ENCODE data around the gene PSMA6.
A peak's percentile ranks its signal among the peaks of the same experiment; 100 is the strongest.

The PSMA6 gene

GRCh38 chr14:35338731-35339405 is 46.7 kb downstream of the PSMA6 start:
- no peak for DNase-seq (ENCODE audit: low read depth)
- no peak overlapping the region for H3K4me3 ChIP-seq (ENCODE audit: low read length)
- TF ChIP-seq, protein P1, sequence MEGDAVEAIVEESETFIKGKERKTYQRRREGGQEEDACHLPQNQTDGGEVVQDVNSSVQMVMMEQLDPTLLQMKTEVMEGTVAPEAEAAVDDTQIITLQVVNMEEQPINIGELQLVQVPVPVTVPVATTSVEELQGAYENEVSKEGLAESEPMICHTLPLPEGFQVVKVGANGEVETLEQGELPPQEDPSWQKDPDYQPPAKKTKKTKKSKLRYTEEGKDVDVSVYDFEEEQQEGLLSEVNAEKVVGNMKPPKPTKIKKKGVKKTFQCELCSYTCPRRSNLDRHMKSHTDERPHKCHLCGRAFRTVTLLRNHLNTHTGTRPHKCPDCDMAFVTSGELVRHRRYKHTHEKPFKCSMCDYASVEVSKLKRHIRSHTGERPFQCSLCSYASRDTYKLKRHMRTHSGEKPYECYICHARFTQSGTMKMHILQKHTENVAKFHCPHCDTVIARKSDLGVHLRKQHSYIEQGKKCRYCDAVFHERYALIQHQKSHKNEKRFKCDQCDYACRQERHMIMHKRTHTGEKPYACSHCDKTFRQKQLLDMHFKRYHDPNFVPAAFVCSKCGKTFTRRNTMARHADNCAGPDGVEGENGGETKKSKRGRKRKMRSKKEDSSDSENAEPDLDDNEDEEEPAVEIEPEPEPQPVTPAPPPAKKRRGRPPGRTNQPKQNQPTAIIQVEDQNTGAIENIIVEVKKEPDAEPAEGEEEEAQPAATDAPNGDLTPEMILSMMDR (conservative IDR thresholded peaks at IDR 0.05; ENCODE audit: low read length), result no peak

DNA sequence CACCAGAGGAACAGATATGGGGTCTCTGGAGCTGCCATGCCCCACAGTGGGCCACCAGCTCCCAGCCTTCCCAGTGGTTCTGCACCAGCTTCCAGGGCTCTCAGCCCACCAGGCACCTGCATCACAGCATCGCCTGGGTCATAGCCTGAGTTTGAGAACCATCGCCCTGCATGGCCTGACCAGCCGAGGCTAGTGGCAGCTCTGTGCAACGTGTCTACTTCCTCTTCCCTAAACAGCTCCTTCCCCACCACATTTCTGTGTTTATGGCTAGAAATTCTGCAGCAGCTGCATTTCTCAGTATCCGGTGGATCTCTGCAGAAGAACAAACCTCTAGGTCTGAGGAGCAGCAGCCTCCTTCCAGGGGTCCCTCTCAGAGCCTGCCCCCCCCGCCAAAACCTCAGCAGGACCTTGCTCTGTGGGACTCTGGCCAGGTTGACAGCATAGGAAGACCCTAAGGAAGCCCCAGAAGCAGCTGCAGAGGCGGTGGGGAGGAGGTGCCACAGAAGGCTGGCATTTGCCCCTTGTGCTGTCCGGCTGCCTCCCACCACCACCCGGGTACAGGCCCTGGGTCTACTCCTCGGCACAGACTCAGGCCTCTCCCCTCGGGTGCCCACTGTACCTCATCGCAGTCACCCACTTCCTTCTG is 47.7 kb downstream of the PSMA6 start:
- TF ChIP-seq, protein P1 (conservative IDR thresholded peaks at IDR 0.05; ENCODE audit: low read length), result no peak
- DNase-seq (ENCODE audit: low read depth), result no peak

DNA sequence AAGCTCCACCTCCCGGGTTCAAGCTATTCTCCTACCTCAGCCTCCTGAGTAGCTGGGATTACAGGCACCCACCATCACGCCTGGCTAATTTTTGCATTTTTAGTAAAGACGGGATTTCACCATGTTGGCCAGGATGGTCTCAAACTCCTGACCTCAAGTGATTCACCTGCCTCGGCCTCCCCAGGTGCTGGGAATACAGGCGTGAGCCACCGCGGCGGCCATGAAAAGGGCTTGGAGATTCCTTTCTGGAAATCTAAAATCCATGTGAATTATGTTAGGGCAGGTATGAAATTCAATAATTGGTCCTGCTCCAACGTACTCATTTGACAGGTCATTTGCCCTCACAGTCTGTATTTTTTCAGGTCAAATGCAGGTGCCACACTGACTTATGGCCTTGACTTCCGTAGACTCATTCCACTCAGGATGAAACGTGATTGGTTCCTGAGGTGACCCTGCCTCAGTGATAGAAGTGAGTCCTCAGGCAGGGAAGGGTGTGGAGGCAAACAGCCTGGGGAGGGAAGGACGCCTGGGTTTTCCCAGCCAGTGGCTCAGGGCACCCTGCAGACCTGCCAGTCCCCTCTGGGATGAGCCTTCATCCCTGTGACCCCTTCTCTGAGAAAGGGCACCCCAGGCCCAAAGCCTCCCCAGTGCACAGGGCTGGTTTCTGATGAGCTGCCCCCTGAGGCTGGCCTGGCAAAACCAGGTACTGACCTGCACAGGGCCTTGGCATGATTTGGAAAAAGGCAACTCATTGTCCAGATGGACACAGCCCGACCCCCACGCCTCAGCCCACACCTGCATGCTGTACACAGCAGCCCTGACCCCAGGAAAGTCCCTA is 48.7 kb downstream of the PSMA6 start:
- TF ChIP-seq, protein P1 (conservative IDR thresholded peaks at IDR 0.05; ENCODE audit: low read length), result no peak
- H3K4me3 ChIP-seq (ENCODE audit: low read length), result no peak overlapping the region

More for the DNA sequence above, 47.7 kb downstream of the PSMA6 start:
- no peak overlapping the region for H3K4me3 ChIP-seq (ENCODE audit: low read length)

GRCh38 chr14:35341454-35341750 is 49.2 kb downstream of the PSMA6 start:
- TF ChIP-seq, protein P1 (conservative IDR thresholded peaks at IDR 0.05; ENCODE audit: low read length), result no peak
- H3K4me3 ChIP-seq (ENCODE audit: low read length), result no peak overlapping the region
- DNase-seq (ENCODE audit: low read depth), result no peak

More for the DNA sequence above, 48.7 kb downstream of the PSMA6 start:
- DNase-seq (ENCODE audit: low read depth), result no peak

- peak overlapping the region; percentile 22 for H3K4me3 ChIP-seq (ENCODE audit: low read length)
Measured at GRCh38 chr14:35341751-35342488, 49.7 kb downstream of the PSMA6 start.

DNA sequence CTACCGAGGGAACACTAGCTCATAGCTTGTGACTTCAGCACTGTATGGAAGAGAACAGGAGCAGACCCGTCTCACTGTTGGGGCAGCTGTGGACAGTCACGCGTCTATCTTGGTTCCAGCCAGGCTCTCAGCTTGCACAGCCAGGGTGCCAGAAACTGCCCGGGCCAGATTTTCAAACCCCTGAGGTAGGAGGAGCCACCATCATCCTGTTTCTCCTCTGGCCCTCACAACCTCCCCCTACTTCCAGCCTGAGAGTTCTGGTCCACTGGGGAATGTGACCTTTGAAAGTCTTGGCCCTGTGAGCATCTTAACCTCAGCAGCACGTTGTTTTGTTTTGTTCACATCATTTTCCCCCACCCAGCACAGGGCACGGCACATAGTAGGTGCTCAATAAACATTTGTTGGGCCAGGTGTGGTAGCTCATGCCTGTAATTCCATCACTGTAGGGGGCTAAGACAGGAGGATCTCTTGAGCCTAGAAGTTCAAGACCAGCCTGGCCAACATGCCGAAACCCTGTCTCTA is 50.4 kb downstream of the PSMA6 start:
- TF ChIP-seq, protein P1 (conservative IDR thresholded peaks at IDR 0.05; ENCODE audit: low read length), result no peak
- H3K4me3 ChIP-seq (ENCODE audit: low read length), result no peak overlapping the region

More at GRCh38 chr14:35341751-35342488, 49.7 kb downstream of the PSMA6 start:
- TF ChIP-seq, protein P1 (conservative IDR thresholded peaks at IDR 0.05; ENCODE audit: low read length), result no peak
- peak; percentile 94 for DNase-seq (ENCODE audit: low read depth)

More for the DNA sequence above, 50.4 kb downstream of the PSMA6 start:
- DNase-seq (ENCODE audit: low read depth), result no peak
